K562 (cell line): ENCODE measurements around the gene FBXO44. TPM values are rescaled to one million over a fixed set of nuclear protein-coding genes. Genes with fewer than 3 reads are reported as not detected.
A peak's percentile ranks its signal among the peaks of the same experiment; 100 is the strongest.

ENCODE experiments used
- ATF4 ChIP-seq: fragments of 450-650 bp; formaldehyde crosslinking; IDR thresholded peaks from 2 replicates; pipeline ENCODE4 v1.4.0; 2022; ENCODE audit warnings: mild to moderate bottlenecking, moderate library complexity
- BACH1 ChIP-seq: fragments of 200-800 bp; sonication (Bioruptor generic); IDR thresholded peaks from 2 replicates; pipeline ENCODE4 v1.6.1; 2016; ENCODE audit warnings: missing genetic modification characterization, missing compliant biosample characterization
- ESRRA ChIP-seq: fragments of 450-650 bp; IDR thresholded peaks from 2 replicates; pipeline ENCODE4 v1.6.1; 2014; ENCODE audit warnings: low read depth, mild to moderate bottlenecking, moderate library complexity, borderline replicate concordance
- ESRRB ChIP-seq: fragments of 250-450 bp; sonication (Bioruptor Pico); IDR thresholded peaks from 2 replicates; pipeline ENCODE4 v1.5.0; 2020; ENCODE audit warnings: mild to moderate bottlenecking, moderate library complexity, borderline replicate concordance
- FOXK1 ChIP-seq: sonication (generic); formaldehyde crosslinking; IDR thresholded peaks from 2 replicates; pipeline ENCODE4 v1.8.0; 2022; ENCODE audit warnings: missing genetic modification reagents, mild to moderate bottlenecking, borderline replicate concordance
- GMEB1 ChIP-seq: fragments of 250-450 bp; sonication (Bioruptor Pico); IDR thresholded peaks from 2 replicates; pipeline ENCODE4 v1.4.0; 2020; ENCODE audit warnings: mild to moderate bottlenecking
- HDAC2 ChIP-seq: fragments of 450-650 bp; IDR thresholded peaks from 2 replicates; pipeline ENCODE4 v1.6.1; 2016; ENCODE audit warnings: mild to moderate bottlenecking
- MTA1 ChIP-seq: fragments of 450-650 bp; IDR thresholded peaks from 2 replicates; pipeline ENCODE4 v1.6.1; 2017; ENCODE audit warnings: borderline replicate concordance
- NUFIP1 ChIP-seq: fragments of 450-650 bp; IDR thresholded peaks from 2 replicates; pipeline ENCODE4 v1.6.1; 2018; ENCODE audit not compliant: partially characterized antibody
- POLR2H ChIP-seq: IDR thresholded peaks from 2 replicates; pipeline ENCODE4 v1.6.1; 2016; ENCODE audit warnings: missing genetic modification characterization, low read depth, mild to moderate bottlenecking, control low read depth, missing compliant biosample characterization, moderate library complexity
- RNF2 ChIP-seq: sonication (generic); IDR thresholded peaks from 2 replicates; pipeline ENCODE4 v1.6.1; 2016
- SAFB ChIP-seq: fragments of 200-400 bp; formaldehyde crosslinking; IDR thresholded peaks from 2 replicates; pipeline ENCODE4 v1.6.1; 2017; ENCODE audit warnings: low read depth, low read length, borderline replicate concordance
- ZFP36 ChIP-seq: fragments of 150-350 bp; IDR thresholded peaks from 2 replicates; pipeline ENCODE4 v1.6.1; 2018; ENCODE audit warnings: low read length, low read depth; ENCODE audit not compliant: partially characterized antibody
- ZNF184 ChIP-seq: sonication (generic); formaldehyde crosslinking; IDR thresholded peaks from 2 replicates; pipeline ENCODE4 v1.5.0; 2020; ENCODE audit warnings: missing genetic modification reagents
- ZNF224 ChIP-seq: sonication (generic); formaldehyde crosslinking; IDR thresholded peaks from 2 replicates; pipeline ENCODE4 v1.8.0; 2022; ENCODE audit warnings: mild to moderate bottlenecking, missing genetic modification reagents
- ZNF740 ChIP-seq, 3 experiments: fragments of 200-800 bp in 1 of 3; sonication (Bioruptor generic) in 1 of 3; sonication (generic) in 1 of 3; formaldehyde crosslinking in 1 of 3; IDR thresholded peaks; 2 replicates each; pipeline versions ENCODE4 v1.6.1 to v1.8.0; 2016 to 2022; ENCODE audit warnings: mild to moderate bottlenecking in 2 of 3, missing compliant biosample characterization in 2 of 3, missing genetic modification characterization in 2 of 3, missing genetic modification reagents in 1 of 3
- polyA plus RNA-seq, 8 experiments: library from polyadenylated mRNA; depleted of rRNA in 4 of 8; stranded (reverse) in 5 of 8; unstranded in 3 of 8; fragments of >200 nt; fragmentation: Nextera tagmentation in 2 of 8; fragmentation: Illumina TruSeq in 1 of 8; extraction: Ambion mirVana in 2 of 8; extraction: Trizol in 1 of 8; gene quantifications; 2 replicates each; pipeline versions ENCODE4 v1.2.1 to v1.2.3, GENCODE V29; 2011 to 2014; ENCODE audit warnings: inconsistent platforms in 1 of 8, missing spikeins in 1 of 8
- total RNA-seq, 7 experiments: library from RNA; depleted of rRNA in 6 of 7; stranded (reverse); fragments of >200 nt in 6 of 7; fragmentation: Illumina TruSeq in 2 of 7; extraction: Trizol in 2 of 7; gene quantifications; 2 replicates each; pipeline versions ENCODE4 v1.2.1 to v1.2.3, GENCODE V29; 2011 to 2021; ENCODE audit warnings: low replicate concordance in 1 of 7

FBXO44 gene
- total and polyA plus RNA-seq, 9 of the 15 experiments (the other 6 are each of a cell fraction or from before 2014, with no cell fraction given), result 0.69 to 20.9 (median 6.7) TPM

- peak; percentile 98 for TF ChIP-seq ZFP36
- TF ChIP-seq ESRRB (CRISPR knock-in tag), result no peak
- TF ChIP-seq POLR2H (tag), result no peak
- TF ChIP-seq HDAC2, result peak; percentile 63; the same call in 1 of the 2 replicates
- no peak for TF ChIP-seq ZNF224 (CRISPR knock-in tag)
- peak; percentile 81; the same call in 1 of the 2 replicates for TF ChIP-seq ZNF740 (CRISPR knock-in tag; IDR thresholded peaks at IDR 0.05)
- peak in 1 of 2 experiments; percentile 44; a peak in 1 of 4 replicates for TF ChIP-seq ZNF740 (tag; IDR thresholded peaks at IDR 0.05)
- no peak for TF ChIP-seq NUFIP1
- TF ChIP-seq BACH1 (tag), result no peak
- TF ChIP-seq ZNF184, result no peak
- no peak for TF ChIP-seq MTA1
- TF ChIP-seq RNF2, result no peak
- TF ChIP-seq ATF4, result no peak
- TF ChIP-seq SAFB, result no peak
- no peak for TF ChIP-seq ESRRA
- TF ChIP-seq FOXK1 (CRISPR knock-in tag), result no peak
- no peak for TF ChIP-seq GMEB1 (CRISPR knock-in tag)
These were observed at the start of gene FBXO44, which contains the start of gene FBXO2 (continued) for GRCh38 chr1:11654137-11654938.
